Esophagus squamous epithelium (tissue), 5 donors: Measurements from ENCODE around the gene ANO2. TPM values are rescaled to one million over a fixed set of nuclear protein-coding genes. Genes with fewer than 3 reads are reported as not detected.

Experiments used
- DNase-seq: peaks from one replicate; lab custom pipeline; 2025; lab: John Stamatoyannopoulos, UW
- H3K27ac ChIP-seq, 4 donors: fragments of 200-600 bp; sonication (generic); one replicate each; pipeline ENCODE4 v1.5.1; 2016 to 2019; ENCODE audit warnings: mild to moderate bottlenecking in 1 of 4
- H3K27me3 ChIP-seq, 4 donors: fragments of 200-600 bp; sonication (generic); 1 replicate in 3 of 4; 2 replicates in 1 of 4; pipeline versions ENCODE4 v1.5.1 to v1.6.0; 2017 to 2021; ENCODE audit warnings: antibody characterized with exemption in 1 of 4
- H3K36me3 ChIP-seq, 3 donors: fragments of 200-600 bp; sonication (generic); one replicate each; pipeline ENCODE4 v1.5.1; 2016 to 2019
- H3K4me1 ChIP-seq, 3 donors: fragments of 200-600 bp; sonication (generic); one replicate each; pipeline ENCODE4 v1.5.1; 2017 to 2019
- H3K4me3 ChIP-seq, 4 donors: fragments of 200-600 bp; sonication (generic); 1 replicate in 3 of 4; 2 replicates in 1 of 4; pipeline ENCODE4 v1.5.1; 2016 to 2019; ENCODE audit warnings: mild to moderate bottlenecking in 2 of 4, moderate library complexity in 1 of 4
- H3K9me3 ChIP-seq, 3 donors: fragments of 200-600 bp; sonication (generic); one replicate each; pipeline ENCODE4 v1.5.1; 2016 to 2019
- CTCF ChIP-seq, 6 experiments: fragments of 450-650 bp in 4 of 6; fragments of 200-600 bp in 2 of 6; sonication (generic) in 2 of 6; IDR thresholded peaks; one replicate each; pipeline ENCODE4 v1.5.1; 2016 to 2019; ENCODE audit warnings: antibody characterized with exemption in 6 of 6, mild to moderate bottlenecking in 4 of 6, moderate library complexity in 4 of 6
- POLR2A ChIP-seq, 4 donors: fragments of 450-650 bp; IDR thresholded peaks; one replicate each; pipeline ENCODE4 v1.6.1; 2017; ENCODE audit warnings: antibody characterized with exemption in 4 of 4, mild to moderate bottlenecking in 4 of 4, moderate library complexity in 3 of 4
- WGBS, 2 donors: methylation state at CpG; one replicate each; pipeline ENCODE4 v1.1.5; 2018; 5-methylcytosine and 5-hydroxymethylcytosine counted together
- intact Hi-C: fragments of 100-400 bp; cut with DNase I; formaldehyde crosslinking; loops from one replicate; pipeline ENCODE4 v1.15.0; 2022
- total RNA-seq, 4 donors: library from RNA; depleted of rRNA; stranded (reverse); fragments of >200 nt; gene quantifications; one replicate each; pipeline ENCODE4 v1.1.0, GENCODE V29; 2016
- donor health status: DM: yes; HTN: yes; CAD: no.

Gene ANO2
- total RNA-seq, 4 donors from 2014 or later: 0.49 to 11.8 (median 3.1) TPM

- no peak overlapping the region for H3K27ac ChIP-seq
- intact Hi-C loops: no loop called here
- no peak overlapping the region for H3K4me3 ChIP-seq
- peaks cover 0 to 24% (median 7%) of the 10 kb centered on the region in 3 donors for H3K4me1 ChIP-seq
- 85 to 91% methylated on average over 4 of the region's 4 CpGs for WGBS, 2 donors
- no peaks in the 10 kb centered on the region for H3K36me3 ChIP-seq
- H3K9me3 ChIP-seq: no peaks in the 10 kb centered on the region
- H3K27me3 ChIP-seq: peaks cover 0 to 8% (median 0%) of the 10 kb centered on the region in 4 donors
- TF ChIP-seq CTCF (IDR thresholded peaks at IDR 0.05): no peak
- no peak for TF ChIP-seq POLR2A (IDR thresholded peaks at IDR 0.05)
- no peak for DNase-seq
Measured at GRCh38 chr12:5616854-5617253, 328.2 kb downstream of the ANO2 start.

- Histone ChIP-seq H3K27ac (no peak overlapping the region), H3K9me3 (no peaks in the 10 kb centered on the region), H3K36me3 (no peaks in the 10 kb centered on the region), H3K4me3 (no peak overlapping the region), H3K27me3 (peaks cover 0 to 8% (median 0%) of the 10 kb centered on the region in 4 donors), H3K4me1 (peaks cover 0 to 24% (median 7%) of the 10 kb centered on the region in 3 donors)
- TF ChIP-seq CTCF (IDR thresholded peaks at IDR 0.05): no peak
- TF ChIP-seq POLR2A (IDR thresholded peaks at IDR 0.05): no peak
- 86% methylated on average over 1 of the region's 1 CpG; no CpG with 5 or more reads in 1 of the 2 donors for WGBS, 2 donors
- DNase-seq: no peak
- intact Hi-C loops: no loop called here
Measured at GRCh38 chr12:5615760-5616159, 329.3 kb downstream of the ANO2 start.

DNA sequence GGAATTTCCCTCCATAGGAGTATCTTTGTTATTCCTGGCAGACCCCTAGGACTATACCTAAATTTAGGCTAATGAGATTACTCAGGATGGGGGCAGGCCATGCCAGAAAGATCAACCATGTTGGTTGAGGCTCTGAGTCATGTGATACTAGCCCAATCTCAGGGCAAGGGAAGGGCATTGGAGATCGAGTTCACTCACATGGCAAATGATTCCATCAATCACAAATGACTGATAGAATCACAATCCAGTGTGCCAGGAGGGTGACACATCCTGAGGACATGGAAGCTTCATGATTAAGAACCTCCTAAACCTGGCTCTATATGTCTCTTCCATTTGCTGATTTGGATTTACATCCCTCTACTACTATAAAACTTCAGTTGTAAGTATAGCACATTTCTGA is 330.8 kb downstream of the ANO2 start:
- Histone ChIP-seq H3K27me3 (peaks cover 0 to 8% (median 0%) of the 10 kb centered on the region in 4 donors), H3K27ac (no peak overlapping the region), H3K36me3 (no peaks in the 10 kb centered on the region), H3K9me3 (no peaks in the 10 kb centered on the region), H3K4me1 (peaks cover 0 to 13% (median 7%) of the 10 kb centered on the region in 3 donors), H3K4me3 (no peak overlapping the region)
- 46 to 57% methylated on average over 1 of the region's 1 CpG for WGBS, 2 donors
- no peak for DNase-seq
- intact Hi-C loops: no loop called here
- TF ChIP-seq CTCF (IDR thresholded peaks at IDR 0.05) (no peak), POLR2A (IDR thresholded peaks at IDR 0.05) (no peak)

- peaks cover 0 to 8% (median 0%) of the 10 kb centered on the region in 4 donors for H3K27me3 ChIP-seq
- TF ChIP-seq POLR2A (IDR thresholded peaks at IDR 0.05) (no peak), CTCF (IDR thresholded peaks at IDR 0.05) (no peak)
- no peak overlapping the region for H3K4me3 ChIP-seq
- intact Hi-C loops: no loop called here
- H3K9me3 ChIP-seq: no peaks in the 10 kb centered on the region
- no peak for DNase-seq
- H3K4me1 ChIP-seq: peaks cover 0 to 5% (median 0%) of the 10 kb centered on the region in 3 donors
- no peaks in the 10 kb centered on the region for H3K36me3 ChIP-seq
- 66 to 83% methylated on average over 13 to 14 of the region's 14 CpGs for WGBS, 2 donors
- no peak overlapping the region for H3K27ac ChIP-seq
Measured at GRCh38 chr12:5612556-5613410, 332.3 kb downstream of the ANO2 start.

DNA sequence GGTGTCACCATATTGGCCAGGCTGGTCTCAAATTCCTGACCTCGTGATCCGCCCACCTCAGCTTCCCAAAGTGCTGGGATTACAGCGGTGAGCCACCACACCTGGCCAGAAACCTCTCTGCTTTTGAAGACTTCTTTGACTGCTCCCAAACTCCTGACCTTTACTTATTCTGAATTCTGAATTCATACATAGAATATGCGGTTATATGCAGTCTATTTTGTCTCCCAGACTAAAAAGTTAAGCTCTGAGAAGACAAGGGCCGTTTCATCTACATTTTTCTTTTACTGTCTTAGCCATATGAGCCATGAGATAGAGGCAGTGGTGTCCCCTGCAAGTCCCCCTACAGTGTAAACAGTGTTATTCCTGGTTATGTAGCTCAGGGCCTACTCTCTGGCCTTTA is 333.9 kb downstream of the ANO2 start:
- 78 to 84% methylated on average over 5 of the region's 5 CpGs for WGBS, 2 donors
- H3K36me3 ChIP-seq: no peaks in the 10 kb centered on the region

More for the DNA sequence above, 333.9 kb downstream of the ANO2 start:
- Histone ChIP-seq H3K9me3 (no peaks in the 10 kb centered on the region), H3K4me1 (peaks cover 0 to 5% (median 0%) of the 10 kb centered on the region in 3 donors), H3K4me3 (no peak overlapping the region), H3K27ac (no peak overlapping the region), H3K27me3 (peaks cover 0 to 8% (median 0%) of the 10 kb centered on the region in 4 donors)
- TF ChIP-seq POLR2A (IDR thresholded peaks at IDR 0.05): no peak
- TF ChIP-seq CTCF (IDR thresholded peaks at IDR 0.05): no peak
- DNase-seq: no peak
- intact Hi-C loops: no loop called here
